ENCODE data around the gene HEXD.
"Not testable (repeated sequence)": the region's sequence is repeated elsewhere in the genome, so short reads cannot be mapped to it uniquely, and the experiment has no call there.

Gene HEXD

GRCh38 chr17:82458179-82458884, 40.2 kb downstream of the HEXD start, which contains the start of gene NARF:
Gene NARF, plus strand, starts transcription at chr17:82458741. Its CDS starts 63 bp downstream, at chr17:82458804.
- DNase-seq (ENCODE audit: low read depth in 3 of 3), result peak; percentile 90 to 96 (median 95)

- DNase-seq (ENCODE audit: low read depth in 3 of 3), result no peak
These were observed 40.8 kb downstream of the HEXD start for GRCh38 chr17:82458885-82459424.

- DNase-seq (ENCODE audit: low read depth in 3 of 3), result not testable (repeated sequence)
These were observed 41.8 kb downstream of the HEXD start for GRCh38 chr17:82459936-82460335.

GRCh38 chr17:82461827-82462524, 43.8 kb downstream of the HEXD start:
- no peak for DNase-seq (ENCODE audit: low read depth in 3 of 3)

GRCh38 chr17:82463391-82463790, 45.2 kb downstream of the HEXD start:
- no peak for DNase-seq (ENCODE audit: low read depth in 3 of 3)

- DNase-seq (ENCODE audit: low read depth in 3 of 3), result no peak
These were observed 45.9 kb downstream of the HEXD start for GRCh38 chr17:82463925-82464566.

GRCh38 chr17:82464567-82464929, 46.4 kb downstream of the HEXD start:
- no peak for DNase-seq (ENCODE audit: low read depth in 3 of 3)

- no peak for DNase-seq (ENCODE audit: low read depth in 3 of 3)
These were observed 47.0 kb downstream of the HEXD start for GRCh38 chr17:82465023-82465603.

GRCh38 chr17:82468692-82469091, 50.5 kb downstream of the HEXD start:
- no peak for DNase-seq (ENCODE audit: low read depth in 3 of 3)

GRCh38 chr17:82470065-82470464, 51.9 kb downstream of the HEXD start:
- DNase-seq (ENCODE audit: low read depth in 3 of 3), result no peak

GRCh38 chr17:82474223-82475010, 56.3 kb downstream of the HEXD start:
- no peak for DNase-seq (ENCODE audit: low read depth in 3 of 3)

- no peak for DNase-seq (ENCODE audit: low read depth in 3 of 3)
These were observed 57.3 kb downstream of the HEXD start for GRCh38 chr17:82475458-82475857.

- DNase-seq (ENCODE audit: low read depth in 3 of 3), result no peak
These were observed 59.8 kb downstream of the HEXD start for GRCh38 chr17:82477934-82478333.

GRCh38 chr17:82479602-82480001, 61.5 kb downstream of the HEXD start:
- DNase-seq (ENCODE audit: low read depth in 3 of 3), result no peak

GRCh38 chr17:82480318-82480717, 62.2 kb downstream of the HEXD start:
- DNase-seq (ENCODE audit: low read depth in 3 of 3), result no peak

- DNase-seq (ENCODE audit: low read depth in 3 of 3), result no peak
These were observed 65.1 kb downstream of the HEXD start for GRCh38 chr17:82483204-82483660.

GRCh38 chr17:82483836-82484235, 65.7 kb downstream of the HEXD start:
- DNase-seq (ENCODE audit: low read depth in 3 of 3), result no peak

GRCh38 chr17:82486231-82487094, 68.3 kb downstream of the HEXD start:
- no peak for DNase-seq (ENCODE audit: low read depth in 3 of 3)

GRCh38 chr17:82487910-82488309, 69.8 kb downstream of the HEXD start:
- no peak for DNase-seq (ENCODE audit: low read depth in 3 of 3)

- DNase-seq (ENCODE audit: low read depth in 3 of 3), result no peak
These were observed 71.0 kb downstream of the HEXD start for GRCh38 chr17:82489117-82489516.

Data from stimulated activated CD4-positive, alpha-beta T cell treated with anti-CD3 and anti-CD28 coated beads, TNF-alpha, amount 100 ng/mL, for 48 hours (primary cell).